KMS-11 (cell line): ENCODE data around the gene SERPINB12.

Source experiments
- H2AFZ ChIP-seq: fragments of 200-600 bp; sonication (generic); 2 replicates; pipeline ENCODE4 v1.6.1; 2016; ENCODE audit warnings: antibody characterized with exemption, mixed run types, low read depth
- H3K27ac ChIP-seq: fragments of 200-600 bp; sonication (generic); 2 replicates; pipeline ENCODE4 v1.6.1; 2016; ENCODE audit warnings: mild to moderate bottlenecking, mixed run types
- H3K27me3 ChIP-seq: fragments of 200-600 bp; sonication (generic); 2 replicates; pipeline ENCODE4 v1.6.1; 2017; ENCODE audit warnings: mild to moderate bottlenecking, low read depth, mixed run types, moderate library complexity; ENCODE audit not compliant: insufficient read depth
- H3K36me3 ChIP-seq: fragments of 200-600 bp; sonication (generic); 2 replicates; pipeline ENCODE4 v1.6.1; 2017; ENCODE audit warnings: mild to moderate bottlenecking, mixed run types; ENCODE audit not compliant: insufficient read depth
- H3K4me1 ChIP-seq: fragments of 200-600 bp; sonication (generic); 2 replicates; pipeline ENCODE4 v1.6.1; 2016; ENCODE audit warnings: mild to moderate bottlenecking, low read depth, mixed run types; ENCODE audit not compliant: poor library complexity, severe bottlenecking
- H3K4me2 ChIP-seq: fragments of 200-600 bp; sonication (generic); 2 replicates; pipeline ENCODE4 v1.7.0; 2016; ENCODE audit warnings: mild to moderate bottlenecking, mixed run types
- H3K4me3 ChIP-seq: fragments of 200-600 bp; sonication (generic); IDR thresholded peaks from 2 replicates; pipeline ENCODE4 v1.6.1; 2017; ENCODE audit warnings: low read depth, low read length, mixed read lengths; ENCODE audit not compliant: insufficient read depth
- H3K79me2 ChIP-seq: fragments of 200-600 bp; sonication (generic); 2 replicates; pipeline ENCODE4 v1.6.1; 2016; ENCODE audit warnings: low read depth, mixed run types; ENCODE audit not compliant: insufficient read depth
- H3K9ac ChIP-seq: fragments of 200-600 bp; sonication (generic); 2 replicates; pipeline ENCODE4 v1.6.1; 2016; ENCODE audit warnings: mild to moderate bottlenecking, mixed run types
- H4K20me1 ChIP-seq: fragments of 200-600 bp; sonication (generic); 2 replicates; pipeline ENCODE4 v1.6.1; 2016; ENCODE audit warnings: mild to moderate bottlenecking, mixed run types; ENCODE audit not compliant: insufficient read depth
- CTCF ChIP-seq: fragments of 200-600 bp; sonication (generic); conservative IDR thresholded peaks from 2 replicates; pipeline ENCODE4 v1.6.1; 2017; ENCODE audit warnings: low read depth, mild to moderate bottlenecking, antibody characterized with exemption, low read length, moderate library complexity, mixed read lengths

SERPINB12 gene, protein sequence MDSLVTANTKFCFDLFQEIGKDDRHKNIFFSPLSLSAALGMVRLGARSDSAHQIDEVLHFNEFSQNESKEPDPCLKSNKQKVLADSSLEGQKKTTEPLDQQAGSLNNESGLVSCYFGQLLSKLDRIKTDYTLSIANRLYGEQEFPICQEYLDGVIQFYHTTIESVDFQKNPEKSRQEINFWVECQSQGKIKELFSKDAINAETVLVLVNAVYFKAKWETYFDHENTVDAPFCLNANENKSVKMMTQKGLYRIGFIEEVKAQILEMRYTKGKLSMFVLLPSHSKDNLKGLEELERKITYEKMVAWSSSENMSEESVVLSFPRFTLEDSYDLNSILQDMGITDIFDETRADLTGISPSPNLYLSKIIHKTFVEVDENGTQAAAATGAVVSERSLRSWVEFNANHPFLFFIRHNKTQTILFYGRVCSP

GRCh38 chr18:63542069-63542468 is at the start of gene SERPINB12:
SERPINB12 (plus strand) TSS chr18:63542369; CDS start chr18:63556160, 13,791 bp downstream.
- H4K20me1 ChIP-seq: no peaks in the 10 kb centered on the region
- no peaks in the 10 kb centered on the region for H3K27me3 ChIP-seq
- no peaks in the 10 kb centered on the region for H3K36me3 ChIP-seq
- H3K27ac ChIP-seq: no peak within 1 kb of the TSS
- no peak within 1 kb of the TSS for H2AFZ ChIP-seq
- H3K4me1 ChIP-seq: no peaks in the 10 kb centered on the region
- no peak for TF ChIP-seq CTCF
- H3K79me2 ChIP-seq: no peaks in the 10 kb centered on the region
- H3K4me3 ChIP-seq: no peak within 1 kb of the TSS
- no peak within 1 kb of the TSS for H3K4me2 ChIP-seq
- H3K9ac ChIP-seq: no peak within 1 kb of the TSS

DNA sequence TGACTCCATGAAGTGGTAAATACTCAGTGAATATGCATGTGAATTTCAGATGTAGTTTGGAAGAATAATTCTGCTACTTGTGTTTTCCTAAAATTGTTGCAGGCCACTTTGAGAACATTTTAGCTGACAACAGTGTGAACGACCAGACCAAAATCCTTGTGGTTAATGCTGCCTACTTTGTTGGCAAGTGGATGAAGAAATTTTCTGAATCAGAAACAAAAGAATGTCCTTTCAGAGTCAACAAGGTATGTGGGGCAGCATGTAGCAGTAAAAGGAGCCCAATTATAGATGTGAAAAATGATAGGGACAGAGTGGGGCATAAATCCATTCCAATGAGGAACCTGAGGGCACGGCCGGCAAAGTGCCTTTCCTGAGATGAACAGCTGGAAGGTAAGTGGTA is 49.3 kb upstream of the SERPINB12 start:
- H4K20me1 ChIP-seq: no peaks in the 10 kb centered on the region
- H3K27me3 ChIP-seq: no peaks in the 10 kb centered on the region
- H3K27ac ChIP-seq: no peak overlapping the region
- no peak overlapping the region for H3K9ac ChIP-seq
- no peak for TF ChIP-seq CTCF
- no peak overlapping the region for H3K4me2 ChIP-seq
- no peaks in the 10 kb centered on the region for H3K4me1 ChIP-seq
- no peaks in the 10 kb centered on the region for H3K79me2 ChIP-seq
- no peaks in the 10 kb centered on the region for H3K36me3 ChIP-seq
- H2AFZ ChIP-seq: no peak overlapping the region; the same call in 1 of the 2 replicates
- H3K4me3 ChIP-seq: no peak overlapping the region

DNA sequence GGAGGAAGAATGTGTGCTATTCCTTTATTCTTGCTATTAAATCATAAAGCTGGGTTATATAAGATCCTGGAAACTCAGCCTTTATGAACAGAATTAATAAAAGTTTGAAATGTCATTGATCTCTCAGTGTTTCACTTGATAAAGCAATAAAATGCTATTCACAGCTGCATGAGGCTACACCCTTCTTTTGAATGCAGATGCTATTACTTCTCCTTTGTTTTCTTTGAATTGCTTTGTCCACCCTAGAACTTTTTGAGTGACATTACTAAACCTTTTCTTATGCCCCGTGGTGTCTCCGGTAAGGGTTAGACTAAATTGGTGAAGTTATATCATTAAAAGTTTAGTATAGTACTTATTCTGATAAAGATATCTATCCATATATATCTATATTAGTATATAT is 46.5 kb upstream of the SERPINB12 start:
- H3K79me2 ChIP-seq: no peaks in the 10 kb centered on the region
- H3K4me1 ChIP-seq: no peaks in the 10 kb centered on the region
- no peak overlapping the region for H3K4me2 ChIP-seq
- H3K27me3 ChIP-seq: no peaks in the 10 kb centered on the region
- no peak overlapping the region for H2AFZ ChIP-seq
- H3K27ac ChIP-seq: no peak overlapping the region
- no peaks in the 10 kb centered on the region for H3K36me3 ChIP-seq
- no peak for TF ChIP-seq CTCF
- no peak overlapping the region for H3K4me3 ChIP-seq
- no peaks in the 10 kb centered on the region for H4K20me1 ChIP-seq
- no peak overlapping the region for H3K9ac ChIP-seq

DNA sequence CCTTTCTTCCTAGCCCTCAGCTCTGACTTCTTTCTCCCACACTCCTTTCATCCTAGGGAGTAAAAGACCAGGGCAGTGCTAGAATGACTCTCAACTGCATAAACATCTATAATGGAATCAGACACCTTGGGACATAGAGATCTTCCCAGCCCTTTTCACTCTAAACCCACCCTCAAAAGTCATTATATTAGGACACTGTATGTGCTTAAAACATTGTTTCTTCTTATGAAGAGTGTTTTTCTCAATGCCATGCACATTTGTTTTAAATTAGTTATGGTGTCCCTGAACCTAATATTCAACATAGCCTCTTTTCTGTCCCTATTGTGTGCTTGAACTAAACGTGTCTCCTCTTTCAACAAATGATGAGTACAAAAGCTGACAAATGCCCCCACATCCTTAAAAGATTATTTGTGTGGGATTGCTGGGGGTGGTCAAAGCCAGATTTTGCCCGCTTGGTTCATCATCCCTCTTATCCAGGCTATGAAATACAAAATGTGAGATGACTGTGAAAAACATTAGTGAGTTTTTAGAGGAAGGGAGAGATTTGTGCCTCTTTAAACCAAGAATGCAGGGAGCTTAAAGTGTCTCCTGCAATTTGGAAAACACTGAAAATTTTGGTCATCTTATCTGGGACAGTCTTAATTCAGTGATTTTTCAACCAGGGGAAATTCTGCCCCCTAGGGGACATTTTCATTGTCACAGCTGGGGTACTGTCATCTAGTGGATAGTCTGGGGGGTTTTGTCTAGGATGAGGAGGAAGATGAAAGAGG is 36.4 kb upstream of the SERPINB12 start:
- Histone ChIP-seq H4K20me1 (no peaks in the 10 kb centered on the region), H3K4me3 (no peak overlapping the region), H3K36me3 (no peaks in the 10 kb centered on the region), H3K79me2 (no peaks in the 10 kb centered on the region), H3K4me2 (no peak overlapping the region), H3K27ac (no peak overlapping the region), H3K9ac (no peak overlapping the region), H3K27me3 (no peaks in the 10 kb centered on the region), H3K4me1 (no peaks in the 10 kb centered on the region), H2AFZ (no peak overlapping the region)
- peak; percentile 93 for TF ChIP-seq CTCF
